Endothelial cell of umbilical vein (primary cell): Measurements from ENCODE around the gene MEOX2.

ENCODE experiments used
- CTCF ChIP-seq, 2 donors: IDR thresholded peaks; 1 replicate in 1 of 2; 2 replicates in 1 of 2; pipeline ENCODE4 v1.5.1; 2011; ENCODE audit warnings: low read length in 2 of 2, mild to moderate bottlenecking in 2 of 2, moderate library complexity in 2 of 2, control low read depth in 1 of 2, inconsistent platforms in 1 of 2, low read depth in 1 of 2; ENCODE audit not compliant: insufficient read depth in 1 of 2; ENCODE audit errors: extremely low read depth in 1 of 2
- EZH2 ChIP-seq: IDR thresholded peaks from 2 replicates; pipeline ENCODE4 v1.6.1; 2012; ENCODE audit warnings: borderline replicate concordance, low read depth, mild to moderate bottlenecking, moderate library complexity, low read length, inconsistent platforms; ENCODE audit not compliant: severe bottlenecking
- JUN ChIP-seq: IDR thresholded peaks from 2 replicates; pipeline ENCODE4 v1.6.1; 2011; ENCODE audit warnings: borderline replicate concordance, low read depth; ENCODE audit not compliant: insufficient read length, insufficient read depth

- TF ChIP-seq EZH2 (no peak), CTCF (IDR thresholded peaks at IDR 0.05; ENCODE audit: extremely low read depth in 1 of 2, insufficient read depth in 1 of 2, low read depth in 1 of 2, low read length in 2 of 2) (no peak), JUN (no peak)
Observed at GRCh38 chr7:15688279-15688626, 1.8 kb upstream of the MEOX2 start.
